ENCODE data around the gene MPZ.

DNA sequence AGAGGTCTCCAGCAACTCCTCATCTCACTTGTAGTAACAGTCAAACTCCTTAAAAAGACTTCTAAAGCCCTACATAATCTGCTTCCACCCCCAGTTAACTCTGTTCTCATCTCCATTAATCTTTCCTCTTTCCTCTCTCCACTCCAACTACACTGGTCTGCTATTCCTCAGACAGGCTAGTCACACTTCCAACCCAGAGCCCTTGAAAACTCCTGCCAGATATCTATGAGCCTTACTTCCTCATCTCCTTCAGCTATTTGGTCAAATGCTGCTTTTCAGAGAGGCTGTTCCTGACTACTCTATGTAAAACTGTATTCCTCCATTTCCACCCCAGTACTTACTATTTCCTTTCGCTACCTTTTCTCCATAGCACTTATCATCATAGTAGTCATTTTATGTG, 26.8 kb downstream of the MPZ start:
- TF ChIP-seq, protein P1, sequence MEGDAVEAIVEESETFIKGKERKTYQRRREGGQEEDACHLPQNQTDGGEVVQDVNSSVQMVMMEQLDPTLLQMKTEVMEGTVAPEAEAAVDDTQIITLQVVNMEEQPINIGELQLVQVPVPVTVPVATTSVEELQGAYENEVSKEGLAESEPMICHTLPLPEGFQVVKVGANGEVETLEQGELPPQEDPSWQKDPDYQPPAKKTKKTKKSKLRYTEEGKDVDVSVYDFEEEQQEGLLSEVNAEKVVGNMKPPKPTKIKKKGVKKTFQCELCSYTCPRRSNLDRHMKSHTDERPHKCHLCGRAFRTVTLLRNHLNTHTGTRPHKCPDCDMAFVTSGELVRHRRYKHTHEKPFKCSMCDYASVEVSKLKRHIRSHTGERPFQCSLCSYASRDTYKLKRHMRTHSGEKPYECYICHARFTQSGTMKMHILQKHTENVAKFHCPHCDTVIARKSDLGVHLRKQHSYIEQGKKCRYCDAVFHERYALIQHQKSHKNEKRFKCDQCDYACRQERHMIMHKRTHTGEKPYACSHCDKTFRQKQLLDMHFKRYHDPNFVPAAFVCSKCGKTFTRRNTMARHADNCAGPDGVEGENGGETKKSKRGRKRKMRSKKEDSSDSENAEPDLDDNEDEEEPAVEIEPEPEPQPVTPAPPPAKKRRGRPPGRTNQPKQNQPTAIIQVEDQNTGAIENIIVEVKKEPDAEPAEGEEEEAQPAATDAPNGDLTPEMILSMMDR (IDR thresholded peaks at IDR 0.05), result no peak
- TF ChIP-seq POLR2AphosphoS5 (IDR thresholded peaks at IDR 0.05; ENCODE audit: low read depth, low read length) (no peak), SIN3A (IDR thresholded peaks at IDR 0.05; ENCODE audit: borderline replicate concordance, insufficient read depth, low read depth, low read length) (no peak)
- TF ChIP-seq, protein P2, sequence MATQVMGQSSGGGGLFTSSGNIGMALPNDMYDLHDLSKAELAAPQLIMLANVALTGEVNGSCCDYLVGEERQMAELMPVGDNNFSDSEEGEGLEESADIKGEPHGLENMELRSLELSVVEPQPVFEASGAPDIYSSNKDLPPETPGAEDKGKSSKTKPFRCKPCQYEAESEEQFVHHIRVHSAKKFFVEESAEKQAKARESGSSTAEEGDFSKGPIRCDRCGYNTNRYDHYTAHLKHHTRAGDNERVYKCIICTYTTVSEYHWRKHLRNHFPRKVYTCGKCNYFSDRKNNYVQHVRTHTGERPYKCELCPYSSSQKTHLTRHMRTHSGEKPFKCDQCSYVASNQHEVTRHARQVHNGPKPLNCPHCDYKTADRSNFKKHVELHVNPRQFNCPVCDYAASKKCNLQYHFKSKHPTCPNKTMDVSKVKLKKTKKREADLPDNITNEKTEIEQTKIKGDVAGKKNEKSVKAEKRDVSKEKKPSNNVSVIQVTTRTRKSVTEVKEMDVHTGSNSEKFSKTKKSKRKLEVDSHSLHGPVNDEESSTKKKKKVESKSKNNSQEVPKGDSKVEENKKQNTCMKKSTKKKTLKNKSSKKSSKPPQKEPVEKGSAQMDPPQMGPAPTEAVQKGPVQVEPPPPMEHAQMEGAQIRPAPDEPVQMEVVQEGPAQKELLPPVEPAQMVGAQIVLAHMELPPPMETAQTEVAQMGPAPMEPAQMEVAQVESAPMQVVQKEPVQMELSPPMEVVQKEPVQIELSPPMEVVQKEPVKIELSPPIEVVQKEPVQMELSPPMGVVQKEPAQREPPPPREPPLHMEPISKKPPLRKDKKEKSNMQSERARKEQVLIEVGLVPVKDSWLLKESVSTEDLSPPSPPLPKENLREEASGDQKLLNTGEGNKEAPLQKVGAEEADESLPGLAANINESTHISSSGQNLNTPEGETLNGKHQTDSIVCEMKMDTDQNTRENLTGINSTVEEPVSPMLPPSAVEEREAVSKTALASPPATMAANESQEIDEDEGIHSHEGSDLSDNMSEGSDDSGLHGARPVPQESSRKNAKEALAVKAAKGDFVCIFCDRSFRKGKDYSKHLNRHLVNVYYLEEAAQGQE (IDR thresholded peaks at IDR 0.05; ENCODE audit: insufficient read depth in 1 of 2, low read depth in 2 of 2, low read length in 1 of 2), result no peak

All from Panc1 (cell line).